ENCODE results near the gene CEBPZ.
"Not testable (repeated sequence)": the region's sequence is repeated elsewhere in the genome, so short reads cannot be mapped to it uniquely, and the experiment has no call there.

Gene CEBPZ

DNA sequence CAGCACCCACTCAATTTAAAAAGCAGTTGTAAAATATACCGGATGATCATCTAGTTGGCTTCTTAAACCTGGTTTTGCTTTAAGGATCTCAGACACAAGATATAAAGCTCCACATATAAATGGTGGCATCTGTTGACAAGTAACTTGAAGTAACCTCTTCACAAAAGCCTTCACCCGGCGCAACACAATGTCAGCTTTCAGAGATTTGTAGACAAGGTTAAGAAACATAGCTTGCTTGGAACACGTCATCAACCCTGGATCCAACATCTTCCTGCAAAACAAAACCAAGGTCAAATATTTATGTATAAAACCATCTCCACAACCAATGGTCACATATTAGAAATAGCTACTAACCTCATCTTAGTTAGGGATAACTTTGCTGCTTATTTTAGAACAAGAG lies 8.3 kb downstream of the CEBPZ start:
- DNase-seq (ENCODE audit: low read depth in 3 of 3) = no peak

DNA sequence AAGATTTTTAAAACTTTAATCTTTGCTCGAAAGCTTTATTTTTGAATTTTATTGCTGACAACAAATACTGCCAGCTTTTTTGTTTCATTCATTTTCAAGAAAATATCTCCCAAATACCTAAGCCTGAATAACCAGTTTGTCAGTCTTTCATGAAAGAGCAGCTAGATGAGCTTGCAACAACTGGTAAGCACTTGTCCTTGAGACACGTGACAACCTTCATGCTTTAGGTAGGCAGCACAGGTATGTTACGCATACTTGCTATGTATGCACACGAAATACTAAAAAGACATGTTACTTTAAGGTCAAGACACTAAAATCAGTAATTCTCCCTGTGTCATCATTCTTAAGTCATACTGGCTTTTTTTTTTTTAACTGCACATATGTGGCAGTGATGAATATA lies 12.3 kb downstream of the CEBPZ start:
- no peak for DNase-seq (ENCODE audit: low read depth in 3 of 3)

DNA sequence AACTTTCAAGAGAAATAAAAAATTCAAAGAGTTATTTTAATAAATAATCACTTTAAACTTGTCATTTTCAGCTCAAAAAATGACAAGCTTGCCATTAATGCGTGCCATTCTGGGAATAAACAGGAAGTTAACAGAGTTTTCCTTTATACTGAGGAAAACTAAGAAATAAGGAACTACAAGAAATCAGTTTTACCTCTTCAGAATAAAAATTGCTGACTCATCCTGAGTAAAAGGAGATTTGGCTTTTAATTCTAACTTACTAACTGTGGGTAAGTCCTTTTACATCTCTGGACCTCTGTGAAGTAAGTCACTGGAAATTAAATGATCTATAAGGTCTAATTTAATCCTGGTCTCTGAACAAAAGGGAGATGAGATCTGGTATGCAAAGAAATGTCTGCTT lies 16.1 kb downstream of the CEBPZ start:
- DNase-seq (ENCODE audit: low read depth in 3 of 3) = no peak

DNA sequence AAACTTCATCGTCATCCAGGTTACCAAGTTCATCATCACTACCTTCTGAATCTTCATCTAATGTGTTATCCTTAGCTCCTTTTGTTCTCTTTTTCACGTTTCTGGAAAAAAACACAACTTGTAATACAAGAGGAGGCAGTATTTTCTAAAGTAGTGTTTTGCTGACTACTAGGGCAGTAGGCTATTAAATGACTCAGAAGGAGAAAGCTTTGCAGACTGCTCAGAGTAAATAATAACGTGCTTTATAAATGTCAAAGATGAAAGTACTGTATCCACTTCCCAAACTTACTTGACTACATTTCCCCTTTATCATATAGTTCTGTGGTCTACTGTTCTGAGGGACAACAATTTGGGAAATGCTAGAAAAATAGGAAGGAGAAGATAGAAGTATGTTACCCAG lies 19.5 kb downstream of the CEBPZ start:
- no peak for DNase-seq (ENCODE audit: low read depth in 3 of 3)

DNA sequence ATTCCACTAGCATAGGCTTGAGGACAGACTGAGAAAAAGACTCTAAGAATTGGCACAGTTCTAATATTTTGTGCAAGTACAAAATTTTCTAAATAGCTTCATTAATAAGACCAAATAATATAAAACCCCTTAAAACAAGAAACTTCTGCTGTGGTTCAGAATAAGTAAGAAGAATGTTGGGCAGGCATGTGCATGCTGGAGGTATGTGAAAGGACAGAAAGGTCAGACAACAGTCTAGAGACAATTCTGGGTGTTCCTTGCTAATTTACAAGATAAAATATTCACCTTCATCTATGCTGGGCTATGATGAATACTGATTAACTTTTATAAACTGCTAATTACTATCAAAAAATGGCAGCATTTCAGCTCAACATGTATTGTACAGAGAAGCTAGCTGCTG lies 20.2 kb downstream of the CEBPZ start:
- no peak for DNase-seq (ENCODE audit: low read depth in 3 of 3)

DNA sequence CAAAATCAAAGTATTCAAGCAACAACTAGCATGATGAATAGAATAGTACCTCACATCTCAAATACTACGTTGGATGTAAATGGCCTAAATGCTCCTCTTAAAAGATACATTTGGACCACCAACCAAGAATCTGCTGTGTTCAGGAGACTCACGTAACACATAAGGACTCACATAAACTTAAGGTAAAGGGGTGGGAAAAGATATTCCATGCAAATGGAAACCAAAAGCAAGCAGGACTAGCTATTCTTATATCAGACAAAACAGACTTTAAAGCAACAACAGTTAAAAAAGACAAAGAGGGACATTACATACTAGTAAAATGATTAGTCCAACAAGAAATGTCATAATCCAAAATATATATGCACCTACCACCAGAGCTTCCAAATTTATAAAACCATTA lies 24.6 kb downstream of the CEBPZ start:
- DNase-seq (ENCODE audit: low read depth in 3 of 3) = not testable (repeated sequence)

DNA sequence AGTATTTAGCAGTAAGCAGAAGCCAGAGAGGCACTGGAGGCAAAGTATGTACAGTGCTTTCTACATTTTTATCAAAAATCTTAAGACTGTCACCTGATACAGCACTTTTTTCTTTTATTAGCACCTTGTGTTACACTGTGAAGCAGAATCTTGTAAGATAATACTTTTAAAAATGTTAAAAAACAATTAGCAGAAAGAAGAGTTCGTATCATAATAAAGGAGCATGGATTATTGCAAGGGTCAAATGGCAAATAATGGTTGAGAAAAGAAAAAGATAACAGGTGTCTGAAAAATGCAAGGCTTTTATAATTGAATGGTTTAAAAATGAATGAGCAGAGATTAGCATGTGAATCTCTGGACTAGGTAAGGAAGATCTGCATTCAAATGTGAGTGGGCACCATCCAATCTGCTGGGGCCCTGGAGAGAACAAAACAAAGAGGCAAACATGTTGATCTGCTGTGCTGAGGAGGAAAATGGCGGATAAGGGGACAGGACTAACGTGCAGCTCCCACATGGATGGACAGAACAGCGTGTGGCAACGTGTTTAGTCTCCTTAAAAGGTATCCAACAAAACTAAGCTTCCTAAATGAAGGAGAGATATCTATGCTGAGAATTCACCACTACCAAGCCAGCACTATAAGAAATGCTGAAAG lies 25.6 kb downstream of the CEBPZ start:
- no peak for DNase-seq (ENCODE audit: low read depth in 3 of 3)

DNA sequence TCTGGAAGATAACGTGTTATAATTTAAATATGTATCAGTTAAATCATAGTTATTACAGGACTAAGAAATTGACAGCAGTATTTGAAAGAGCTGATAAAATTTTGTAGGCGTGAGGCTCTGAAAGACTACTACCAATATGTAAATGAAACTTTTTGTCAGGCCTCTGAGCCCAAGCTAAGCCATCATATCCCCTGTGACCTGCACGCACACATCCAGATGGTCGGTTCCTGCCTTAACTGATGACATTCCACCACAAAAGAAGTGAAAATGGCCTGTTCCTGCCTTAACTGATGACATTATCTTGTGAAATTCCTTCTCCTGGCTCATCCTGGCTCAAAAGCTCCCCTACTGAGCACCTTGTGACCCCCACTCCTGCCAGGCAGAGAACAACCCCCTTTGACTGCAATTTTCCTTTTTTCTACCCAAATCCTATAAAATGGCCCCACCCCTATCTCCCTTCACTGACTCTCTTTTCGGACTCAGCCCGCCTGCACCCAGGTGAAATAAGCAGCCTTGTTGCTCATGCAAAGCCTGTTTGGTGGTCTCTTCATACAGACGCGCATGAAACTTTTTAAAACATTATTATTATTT lies 26.2 kb downstream of the CEBPZ start:
- not testable (repeated sequence) for DNase-seq (ENCODE audit: low read depth in 3 of 3)

DNA sequence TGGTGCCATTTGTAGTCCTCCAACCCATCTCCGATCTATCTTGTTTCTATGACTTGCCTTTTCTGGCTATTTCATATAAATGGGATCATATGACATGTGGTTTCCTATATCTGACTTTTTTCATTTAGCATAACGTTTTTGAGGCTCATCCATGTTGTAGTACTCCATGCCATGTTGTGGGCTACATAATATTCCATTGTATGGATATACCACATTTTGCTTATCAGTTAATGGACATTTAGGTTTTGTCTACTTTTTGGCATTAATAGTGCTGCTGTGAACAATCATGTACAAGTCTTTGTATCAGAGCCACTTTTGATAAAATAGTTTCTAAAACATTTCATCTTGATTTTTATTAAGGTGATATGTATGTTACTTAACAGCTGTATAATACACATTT lies 27.7 kb downstream of the CEBPZ start:
- no peak for DNase-seq (ENCODE audit: low read depth in 3 of 3)

DNA sequence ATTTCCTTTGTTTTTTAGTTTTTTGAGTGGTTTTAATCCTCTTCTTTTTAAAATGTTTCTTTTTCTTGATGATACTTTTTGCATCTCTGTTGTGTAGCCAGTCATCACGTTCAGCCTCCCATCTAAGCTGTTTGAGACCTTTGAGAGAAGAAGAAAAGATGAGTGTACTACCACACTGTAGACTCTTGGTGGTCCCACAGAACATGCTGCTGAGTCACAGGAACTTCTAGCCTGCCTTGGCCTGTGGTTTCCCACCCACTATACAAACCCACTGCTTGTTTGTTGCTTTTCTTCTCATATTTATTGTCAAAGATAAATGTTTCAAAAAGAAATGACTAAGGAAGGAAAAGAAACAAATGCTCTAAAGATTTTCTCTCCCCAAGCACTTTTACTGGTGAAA lies 29.6 kb downstream of the CEBPZ start:
- no peak for DNase-seq (ENCODE audit: low read depth in 3 of 3)

DNA sequence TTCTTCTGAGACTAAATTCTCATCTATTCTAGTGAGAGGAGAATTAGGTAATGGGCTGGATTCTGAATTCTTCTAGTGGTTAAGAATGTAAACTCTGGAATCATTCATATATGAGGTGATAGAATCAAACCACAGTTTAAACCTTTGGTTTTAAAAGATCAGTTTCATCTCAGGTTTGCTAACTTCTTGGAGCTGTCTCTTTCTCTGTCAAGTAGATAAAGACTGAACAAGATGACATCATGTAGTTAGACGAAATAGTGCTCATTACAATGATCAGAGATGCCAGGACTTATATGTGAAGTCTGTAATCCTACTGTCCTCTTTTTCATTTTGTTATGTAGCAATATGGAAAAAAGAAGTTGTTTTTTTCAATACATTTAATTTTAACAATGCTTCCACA lies 30.2 kb downstream of the CEBPZ start:
- DNase-seq (ENCODE audit: low read depth in 3 of 3) = no peak

DNA sequence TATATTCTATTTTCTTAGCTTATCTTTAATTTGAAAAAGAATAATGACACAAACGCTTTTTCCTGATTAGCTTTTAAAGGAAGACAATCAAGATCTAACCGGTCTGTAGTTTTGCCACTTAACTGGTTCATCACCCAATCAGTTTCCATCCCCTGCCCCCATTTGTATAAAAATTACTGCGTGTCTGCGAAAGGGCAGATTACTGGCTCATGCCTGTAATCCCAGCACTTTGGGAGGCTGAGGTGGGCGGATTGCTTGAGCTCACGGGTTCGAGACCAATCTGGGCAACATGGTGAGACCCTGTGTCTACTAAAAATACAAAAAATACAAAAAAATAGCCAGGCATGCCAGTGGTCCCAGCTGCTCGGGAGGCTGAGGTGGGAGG lies 32.7 kb downstream of the CEBPZ start:
- no peak for DNase-seq (ENCODE audit: low read depth in 3 of 3)

DNA sequence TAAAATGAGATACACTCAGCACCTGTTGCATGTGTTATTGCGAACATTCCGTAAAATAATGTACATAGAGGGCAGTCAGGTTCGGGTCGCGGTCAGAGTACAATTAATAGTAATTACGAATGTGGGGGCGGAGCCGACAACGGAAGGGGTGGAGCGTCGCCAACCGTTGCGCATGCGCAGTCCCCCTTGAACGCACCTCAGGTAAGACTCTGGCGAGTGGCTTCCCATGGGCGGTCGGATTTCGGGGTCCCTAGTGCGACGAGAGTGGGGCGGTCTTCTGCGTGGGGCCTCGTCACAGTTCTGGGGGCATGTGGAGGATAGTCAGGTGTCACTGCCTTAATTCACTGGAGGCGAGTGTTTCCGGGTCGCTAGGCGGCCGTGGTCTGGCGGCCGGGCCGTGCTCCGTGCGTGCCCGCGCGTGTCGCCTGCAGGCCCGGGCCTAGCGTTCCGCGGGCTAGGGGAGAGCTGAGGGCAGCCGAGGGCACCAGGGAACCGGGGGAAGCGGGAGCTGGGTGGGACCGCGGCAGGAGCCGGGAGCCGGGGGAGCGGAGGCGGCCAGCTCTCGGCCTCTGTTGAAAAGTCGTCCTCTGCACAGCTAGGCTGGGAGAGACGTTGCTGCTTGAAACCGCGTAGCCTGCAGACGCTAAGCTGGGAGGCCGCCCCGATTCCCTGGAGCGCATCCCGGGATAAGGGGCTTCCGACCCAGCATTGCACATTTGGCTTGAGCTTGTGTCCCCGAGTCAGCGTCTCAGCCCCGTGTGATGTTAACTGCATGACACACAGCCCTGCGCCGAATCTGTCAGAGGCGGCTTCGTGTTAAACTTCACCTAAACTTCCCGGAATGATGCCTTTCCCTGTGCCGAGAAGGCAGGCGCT lies 34.8 kb downstream of the CEBPZ start, which contains the start of gene CEBPZOS:
TSS of gene CEBPZOS (plus strand) at position 177 of the 876 bp plus-strand sequence. CDS start 3,209 bp downstream, outside the sequence.
- DNase-seq (ENCODE audit: low read depth in 3 of 3) = peak; percentile 80 to 85 (median 85)

DNA sequence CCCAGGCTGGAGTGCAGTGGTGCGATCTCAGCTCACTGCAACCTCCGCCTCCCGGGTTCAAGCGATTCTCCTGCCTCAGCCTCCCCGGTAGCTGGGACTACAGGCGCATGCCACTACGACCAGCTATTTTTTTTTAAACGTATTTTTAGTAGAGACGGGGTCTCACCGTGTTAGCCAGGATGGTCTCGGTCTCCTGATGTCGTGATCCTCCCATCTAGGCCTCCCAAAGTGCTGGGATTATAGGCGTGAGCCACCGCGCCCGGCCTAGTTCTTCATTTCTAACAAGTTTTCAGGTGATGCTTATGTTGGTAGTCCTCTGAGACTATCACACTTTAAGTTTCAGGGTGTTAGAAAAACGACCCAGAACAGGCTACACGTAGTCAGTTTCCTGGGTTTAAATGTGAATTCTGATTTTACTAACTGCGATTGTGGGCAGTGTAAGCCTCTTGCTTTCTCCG lies 35.5 kb downstream of the CEBPZ start:
- DNase-seq (ENCODE audit: low read depth in 3 of 3) = not testable (repeated sequence)

DNA sequence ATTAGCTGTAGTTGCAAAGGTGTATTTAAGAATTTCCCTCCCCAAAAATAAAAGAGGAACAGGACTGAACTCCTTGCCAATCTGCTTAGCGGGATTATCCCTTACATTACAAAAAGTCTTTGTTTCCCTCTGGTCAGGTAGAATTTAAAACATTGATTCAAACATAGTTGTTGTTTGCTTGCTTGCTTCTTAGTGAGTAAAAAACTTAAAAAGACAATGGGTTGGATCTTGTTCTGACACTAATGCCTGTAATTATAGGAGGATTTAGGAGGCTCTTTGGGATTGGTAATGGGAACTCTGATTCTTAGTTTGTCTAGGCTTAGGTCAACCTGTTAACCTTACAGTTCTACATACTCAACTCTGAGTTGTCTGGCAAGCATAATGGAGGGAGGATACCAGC lies 38.8 kb downstream of the CEBPZ start:
- no peak for DNase-seq (ENCODE audit: low read depth in 3 of 3)

DNA sequence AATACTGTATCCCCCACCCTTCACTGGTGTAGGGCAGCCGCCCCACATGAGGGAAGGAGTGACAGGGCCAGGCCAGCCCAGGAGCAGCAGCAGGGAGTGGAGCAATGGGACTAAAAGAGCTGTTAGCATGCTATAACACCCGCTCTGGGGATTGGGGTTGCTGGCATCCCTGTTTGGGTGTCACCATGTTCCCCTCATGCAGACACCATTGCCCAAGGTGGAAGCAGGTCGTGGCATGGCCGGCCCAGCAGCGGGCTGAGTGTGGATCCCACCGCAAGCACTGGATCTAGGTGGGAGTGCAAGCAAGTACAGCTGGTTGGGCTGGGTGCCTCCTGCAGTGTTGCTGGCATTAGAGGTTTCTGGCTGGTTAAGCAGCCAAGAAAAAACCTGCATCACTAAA lies 39.6 kb downstream of the CEBPZ start:
- DNase-seq (ENCODE audit: low read depth in 3 of 3) = no peak

DNA sequence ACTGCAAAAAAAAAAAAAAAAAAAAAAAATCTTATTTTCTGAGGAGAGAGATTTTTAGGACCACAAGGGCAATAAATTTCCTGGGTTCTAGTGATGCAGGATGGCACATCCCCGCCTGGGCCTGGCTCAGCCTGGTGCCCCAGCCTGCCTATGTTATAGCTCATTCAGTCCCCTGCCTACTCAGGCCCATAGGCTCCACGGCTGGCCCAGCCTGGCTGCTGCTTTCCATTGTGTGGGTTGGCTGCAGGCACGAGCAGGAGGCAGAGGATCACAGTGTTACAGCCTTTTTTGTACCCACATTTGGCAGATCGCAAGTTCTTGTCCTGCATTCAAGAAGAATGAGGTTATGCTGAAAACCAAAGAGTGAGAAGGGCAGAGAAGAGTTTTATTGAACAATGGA lies 40.1 kb downstream of the CEBPZ start:
- no peak for DNase-seq (ENCODE audit: low read depth in 3 of 3)

DNA sequence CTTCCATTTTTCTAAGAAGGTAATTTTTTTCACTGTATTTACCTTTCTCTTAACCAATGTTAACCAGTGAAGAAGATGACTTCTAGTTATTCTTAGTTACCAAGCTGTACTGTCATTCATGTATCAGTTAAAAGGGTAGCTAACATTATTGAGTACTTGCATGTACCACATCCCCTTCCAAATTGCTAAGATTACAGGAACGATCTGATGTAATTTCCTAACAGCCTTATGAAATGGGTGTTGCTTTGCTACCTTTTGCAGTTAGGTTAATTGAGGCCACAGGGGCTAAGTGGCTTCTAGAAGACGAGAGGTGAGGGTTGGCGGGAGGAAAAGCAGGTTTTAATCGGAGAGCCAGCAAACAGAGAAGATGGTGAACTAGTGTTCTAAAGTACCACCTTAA lies 41.1 kb downstream of the CEBPZ start:
- DNase-seq (ENCODE audit: low read depth in 3 of 3) = no peak

DNA sequence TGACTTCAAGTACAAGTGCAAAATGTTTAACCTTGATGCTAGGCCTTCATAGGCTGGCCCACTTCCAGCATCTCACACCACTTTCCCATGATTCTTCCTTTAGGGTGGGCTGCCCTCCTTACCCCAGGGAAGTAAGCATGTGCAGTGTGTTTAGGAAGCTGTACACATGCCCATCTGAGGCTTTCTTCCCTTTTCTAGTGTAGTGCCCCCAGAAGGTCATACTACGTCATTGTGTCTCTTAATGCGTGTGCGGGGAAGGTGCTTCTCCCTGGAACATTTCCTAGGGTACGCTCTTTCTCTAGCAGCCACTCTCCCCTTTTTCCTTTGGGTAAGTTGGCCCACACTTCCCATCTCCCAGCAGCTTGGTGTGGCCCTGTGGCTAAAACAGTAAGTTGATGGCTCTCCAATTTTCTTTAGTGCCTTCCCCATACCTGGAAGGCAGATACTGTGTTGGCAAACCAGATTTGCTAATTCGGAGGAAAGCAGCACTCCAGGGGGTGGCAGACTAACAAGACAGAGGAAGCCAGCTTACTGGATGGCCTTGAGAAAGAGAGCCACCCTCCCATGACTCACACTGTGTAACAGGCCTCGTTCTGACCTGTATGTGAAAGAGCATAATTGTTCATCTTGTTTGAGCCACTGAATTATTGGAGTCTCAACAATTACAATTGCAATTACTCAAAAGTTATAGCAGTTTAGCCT lies 41.8 kb downstream of the CEBPZ start:
- no peak for DNase-seq (ENCODE audit: low read depth in 3 of 3)

DNA sequence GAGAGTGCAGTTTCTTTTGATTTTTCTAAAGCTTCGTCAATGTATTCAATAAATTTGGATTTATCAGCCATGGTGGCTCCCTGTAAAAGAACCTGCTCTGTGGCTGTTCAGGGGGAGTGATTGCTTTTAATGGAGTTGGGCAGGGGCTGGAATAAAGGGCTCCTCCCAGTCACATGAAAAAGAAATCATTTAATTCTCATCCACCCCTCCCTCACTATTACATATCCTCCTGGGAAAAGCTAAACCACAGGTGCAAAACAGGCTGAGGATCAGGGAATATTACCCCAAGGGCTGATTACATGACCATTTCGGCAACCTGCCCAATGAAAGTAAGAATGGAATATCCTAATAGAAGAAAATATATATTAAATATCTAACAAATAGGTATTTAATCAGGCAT lies 42.8 kb downstream of the CEBPZ start, which contains the start of gene SULT6B1:
TSS of gene SULT6B1 (minus strand) at position 101 of the 400 bp plus-strand sequence. CDS start at position 71, 30 bp downstream.
- no peak for DNase-seq (ENCODE audit: low read depth in 3 of 3)

DNA sequence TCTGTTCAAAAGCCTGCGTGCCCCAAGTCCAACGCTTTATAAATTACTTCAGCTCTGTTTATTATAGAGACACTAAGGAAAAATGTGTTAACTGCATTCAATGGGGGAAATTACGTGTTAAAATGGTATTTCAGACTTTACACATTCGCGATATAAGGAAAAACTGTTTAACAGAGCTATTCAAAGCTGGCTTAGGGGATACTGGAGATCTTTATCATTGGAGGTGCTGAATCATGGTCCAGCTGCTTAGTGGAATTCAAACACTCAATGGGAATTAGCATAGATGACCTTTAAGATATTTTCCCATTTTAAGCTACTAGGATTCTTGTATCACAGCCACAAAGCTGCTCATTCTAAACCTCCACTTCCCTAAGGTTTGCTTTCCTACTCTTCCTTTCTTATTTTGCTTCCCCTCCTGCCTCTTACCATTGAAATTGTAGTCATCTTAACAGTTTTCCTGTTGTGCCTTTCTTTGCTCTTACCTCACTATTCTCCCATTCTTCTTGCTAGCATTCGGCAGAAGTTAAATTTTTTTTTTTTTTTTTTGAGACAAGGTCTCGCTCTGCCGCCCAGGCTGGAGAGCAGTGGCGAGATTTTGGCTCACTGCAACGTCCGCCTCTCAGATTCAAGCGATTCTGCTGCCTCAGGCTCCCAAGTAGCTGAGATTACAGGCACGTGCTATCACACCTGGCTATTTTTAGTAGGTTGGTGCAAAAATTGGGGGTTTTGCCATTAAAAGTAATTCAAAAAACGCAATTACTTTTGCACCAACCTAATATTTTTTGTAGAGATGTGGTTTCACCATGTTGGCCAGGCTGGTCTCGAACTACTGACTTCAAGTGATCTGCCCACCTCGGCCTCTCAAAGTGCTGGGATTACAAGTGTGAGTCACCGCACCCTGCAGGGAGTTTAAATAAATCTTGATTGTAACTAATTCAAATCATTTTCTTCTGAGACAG lies 49.4 kb downstream of the CEBPZ start:
- DNase-seq (ENCODE audit: low read depth in 3 of 3) = no peak

All from stimulated activated CD4-positive, alpha-beta T cell treated with anti-CD3 and anti-CD28 coated beads, TNF-alpha, amount 100 ng/mL, for 24 hours (primary cell).